Caco-2 (cell line): ENCODE data around the gene ATG4C. TPM values are rescaled to one million over a fixed set of nuclear protein-coding genes. Genes with fewer than 3 reads are reported as not detected.

Source experiments
- BruUV-seq: library from RNA; stranded (reverse); fragments of 400-500 nt; replicated peaks from 2 replicates; lab custom pipeline; 2021; lab: Mats Ljungman, UMichigan
- CTCF ChIA-PET: fragments of 300-600 bp; sonication (Branson Sonifier 250); formaldehyde crosslinking; loops from one replicate; lab custom pipeline; 2022; ENCODE audit warnings: antibody characterized with exemption; lab: Charles Lee
- POLR2A ChIA-PET: fragments of 300-600 bp; sonication (Branson Sonifier 250); formaldehyde crosslinking; loops from one replicate; lab custom pipeline; 2022; ENCODE audit warnings: antibody characterized with exemption; lab: Charles Lee
- DNase-seq, 2 experiments: peaks; one replicate each; pipeline versions ENCODE4 v3.0.0 to v3.0.0-alpha.2; 2020 to 2022
- H3K27me3 ChIP-seq: replicated peaks from 2 replicates; pipeline ENCODE4 v1.6.0; 2011; ENCODE audit warnings: low read length; ENCODE audit not compliant: control insufficient read depth, insufficient read depth
- H3K36me3 ChIP-seq: 2 replicates; pipeline ENCODE4 v1.5.1; 2011; ENCODE audit warnings: low read length; ENCODE audit not compliant: control insufficient read depth, insufficient read depth
- H3K4me1 ChIP-seq: fragments of 250-450 bp; sonication (Bioruptor Pico); 2 replicates; pipeline ENCODE4 v1.5.1; 2020; ENCODE audit warnings: mild to moderate bottlenecking
- H3K4me3 ChIP-seq: 2 replicates; pipeline ENCODE4 v1.5.1; 2011; ENCODE audit warnings: low read depth, mild to moderate bottlenecking, control low read depth, low read length
- H3K9me3 ChIP-seq: fragments of 250-450 bp; sonication (Bioruptor Pico); 2 replicates; pipeline ENCODE4 v1.5.1; 2020; ENCODE audit warnings: mild to moderate bottlenecking, moderate library complexity
- H3K27ac Mint-ChIP-seq: one replicate; pipeline ENCODE4 v1.8.0; 2022; ENCODE audit warnings: mixed read lengths; ENCODE audit not compliant: unreplicated experiment
- H3K27me3 Mint-ChIP-seq: one replicate; pipeline ENCODE4 v1.8.0; 2022; ENCODE audit warnings: mixed read lengths; ENCODE audit not compliant: insufficient read depth, unreplicated experiment
- H3K36me3 Mint-ChIP-seq: one replicate; pipeline ENCODE4 v1.8.0; 2022; ENCODE audit warnings: mild to moderate bottlenecking, mixed read lengths; ENCODE audit not compliant: insufficient read depth, unreplicated experiment
- H3K4me1 Mint-ChIP-seq: one replicate; pipeline ENCODE4 v1.8.0; 2022; ENCODE audit warnings: low read depth, mixed read lengths; ENCODE audit not compliant: unreplicated experiment
- H3K4me3 Mint-ChIP-seq: one replicate; pipeline ENCODE4 v1.8.0; 2022; ENCODE audit warnings: mild to moderate bottlenecking, moderate library complexity, mixed read lengths; ENCODE audit not compliant: unreplicated experiment
- H3K9me3 Mint-ChIP-seq: one replicate; pipeline ENCODE4 v1.8.0; 2022; ENCODE audit warnings: mixed read lengths; ENCODE audit not compliant: unreplicated experiment
- intact Hi-C: fragments of 100-400 bp; cut with micrococcal nuclease; formaldehyde crosslinking; loops from one replicate; pipeline ENCODE4 v1.10.0; 2022; ENCODE audit not compliant: unreplicated experiment
- total RNA-seq: library from RNA; stranded (reverse); gene quantifications from 2 replicates; pipeline ENCODE4 v1.2.3, GENCODE V29; 2022
- TF ChIP-seq, protein P1 (sequence below), 2 experiments: fragments of 200-600 bp in 1 of 2; IDR thresholded peaks; 1 replicate in 1 of 2; 2 replicates in 1 of 2; pipeline versions ENCODE4 v1.5.1 to v1.8.0; 2011 to 2022; ENCODE audit warnings: antibody characterized with exemption in 1 of 2, control low read depth in 1 of 2, inconsistent platforms in 1 of 2, low read depth in 1 of 2, low read length in 1 of 2, mild to moderate bottlenecking in 1 of 2, moderate library complexity in 1 of 2; ENCODE audit not compliant: insufficient read depth in 1 of 2, severe bottlenecking in 1 of 2, unreplicated experiment in 1 of 2

The ATG4C gene
- total RNA-seq, 1 experiment from 2014 or later: 7.4 TPM

DNA sequence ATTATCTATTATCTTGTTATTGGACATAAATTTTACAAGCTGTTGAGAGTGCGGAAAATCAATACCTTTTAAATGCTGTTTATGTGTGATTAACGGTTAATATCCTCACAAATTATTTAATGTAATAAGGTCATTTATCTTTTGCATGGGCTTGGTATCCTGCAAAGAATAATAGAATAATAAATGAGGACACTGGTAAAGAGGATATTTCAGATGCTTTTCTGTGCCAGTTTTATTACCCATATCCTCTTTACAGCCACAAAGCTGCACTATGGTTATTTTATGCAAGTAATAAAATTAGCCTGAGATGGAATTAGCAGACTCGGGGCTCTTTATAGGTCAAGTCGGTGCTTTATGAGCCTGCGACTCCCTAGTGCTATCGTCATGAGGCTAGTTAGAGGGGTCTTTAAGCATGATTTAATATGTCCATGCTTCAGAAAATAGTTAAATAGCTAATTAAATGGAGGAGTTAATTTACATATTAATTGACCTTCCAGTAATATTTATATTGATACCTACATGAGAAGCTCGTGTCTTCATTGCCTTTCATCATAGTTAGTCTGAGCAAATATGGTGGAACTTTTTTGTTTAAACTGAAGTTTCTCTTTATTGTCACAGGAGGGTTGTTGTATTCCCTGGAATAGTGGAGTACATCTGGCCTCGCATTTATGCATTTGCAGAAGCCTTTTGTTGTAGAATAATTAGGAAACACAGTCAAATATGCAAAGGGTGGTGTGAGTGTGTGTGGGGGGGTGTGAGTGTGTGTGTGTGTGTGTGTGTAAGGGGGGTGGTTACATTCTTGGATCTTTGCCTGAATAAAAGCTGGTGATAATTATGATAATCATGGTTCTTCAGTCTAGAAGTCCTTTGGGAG lies 120.3 kb downstream of the ATG4C start:
- Histone ChIP-seq H3K9me3 (no peaks in the 10 kb centered on the region), H3K36me3 (no peaks in the 10 kb centered on the region), H3K27me3 (no peaks in the 10 kb centered on the region), H3K4me3 (no peak overlapping the region), H3K4me1 (no peaks in the 10 kb centered on the region)
- no peak for DNase-seq
- intact Hi-C loops: loop anchor here (10.0 kb wide), 1 partner anchor 59 kb away; no protein-coding TSS in a partner anchor
- BruUV-seq: no TSS peak
- Mint-ChIP-seq H3K4me3 (no peak overlapping the region), H3K9me3 (no peaks in the 10 kb centered on the region), H3K4me1 (no peaks in the 10 kb centered on the region), H3K27me3 (no peaks in the 10 kb centered on the region), H3K27ac (no peak overlapping the region), H3K36me3 (no peaks in the 10 kb centered on the region)
- TF ChIP-seq, protein P1, sequence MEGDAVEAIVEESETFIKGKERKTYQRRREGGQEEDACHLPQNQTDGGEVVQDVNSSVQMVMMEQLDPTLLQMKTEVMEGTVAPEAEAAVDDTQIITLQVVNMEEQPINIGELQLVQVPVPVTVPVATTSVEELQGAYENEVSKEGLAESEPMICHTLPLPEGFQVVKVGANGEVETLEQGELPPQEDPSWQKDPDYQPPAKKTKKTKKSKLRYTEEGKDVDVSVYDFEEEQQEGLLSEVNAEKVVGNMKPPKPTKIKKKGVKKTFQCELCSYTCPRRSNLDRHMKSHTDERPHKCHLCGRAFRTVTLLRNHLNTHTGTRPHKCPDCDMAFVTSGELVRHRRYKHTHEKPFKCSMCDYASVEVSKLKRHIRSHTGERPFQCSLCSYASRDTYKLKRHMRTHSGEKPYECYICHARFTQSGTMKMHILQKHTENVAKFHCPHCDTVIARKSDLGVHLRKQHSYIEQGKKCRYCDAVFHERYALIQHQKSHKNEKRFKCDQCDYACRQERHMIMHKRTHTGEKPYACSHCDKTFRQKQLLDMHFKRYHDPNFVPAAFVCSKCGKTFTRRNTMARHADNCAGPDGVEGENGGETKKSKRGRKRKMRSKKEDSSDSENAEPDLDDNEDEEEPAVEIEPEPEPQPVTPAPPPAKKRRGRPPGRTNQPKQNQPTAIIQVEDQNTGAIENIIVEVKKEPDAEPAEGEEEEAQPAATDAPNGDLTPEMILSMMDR (IDR thresholded peaks at IDR 0.05; ENCODE audit: insufficient read depth in 1 of 2, low read depth in 1 of 2, low read length in 1 of 2, severe bottlenecking in 1 of 2, unreplicated experiment in 1 of 2): no peak
- ChIA-PET CTCF (no interaction called here), POLR2A (no interaction called here)

GRCh38 chr1:62904856-62905225 lies 120.9 kb downstream of the ATG4C start:
- CTCF ChIA-PET: no interaction called here

GRCh38 chr1:62905309-62905708 lies 121.4 kb downstream of the ATG4C start:
- TF ChIP-seq, protein P1 (IDR thresholded peaks at IDR 0.05; ENCODE audit: insufficient read depth in 1 of 2, low read depth in 1 of 2, low read length in 1 of 2, severe bottlenecking in 1 of 2, unreplicated experiment in 1 of 2): no peak
- Histone ChIP-seq H3K27me3 (no peaks in the 10 kb centered on the region), H3K36me3 (no peaks in the 10 kb centered on the region), H3K4me1 (no peaks in the 10 kb centered on the region), H3K9me3 (no peaks in the 10 kb centered on the region), H3K4me3 (no peak overlapping the region)
- H3K4me3 Mint-ChIP-seq: no peak overlapping the region
- H3K27me3 Mint-ChIP-seq: no peaks in the 10 kb centered on the region
- no peaks in the 10 kb centered on the region for H3K9me3 Mint-ChIP-seq
- DNase-seq: no peak
- H3K36me3 Mint-ChIP-seq: no peaks in the 10 kb centered on the region
- H3K4me1 Mint-ChIP-seq: no peaks in the 10 kb centered on the region
- POLR2A ChIA-PET: no interaction called here
- CTCF ChIA-PET: no interaction called here
- BruUV-seq: no TSS peak
- no peak overlapping the region for H3K27ac Mint-ChIP-seq
- intact Hi-C loops: loop anchor here (10.0 kb wide), 1 partner anchor 61 kb away; no protein-coding TSS in a partner anchor

More at GRCh38 chr1:62904856-62905225, 120.9 kb downstream of the ATG4C start:
- no peak overlapping the region for H3K4me3 Mint-ChIP-seq
- H3K27me3 Mint-ChIP-seq: no peaks in the 10 kb centered on the region
- POLR2A ChIA-PET: no interaction called here
- Histone ChIP-seq H3K27me3 (no peaks in the 10 kb centered on the region), H3K36me3 (no peaks in the 10 kb centered on the region), H3K9me3 (no peaks in the 10 kb centered on the region), H3K4me1 (no peaks in the 10 kb centered on the region), H3K4me3 (no peak overlapping the region)
- BruUV-seq: no TSS peak
- no peaks in the 10 kb centered on the region for H3K36me3 Mint-ChIP-seq
- DNase-seq: no peak
- TF ChIP-seq, protein P1 (IDR thresholded peaks at IDR 0.05; ENCODE audit: insufficient read depth in 1 of 2, low read depth in 1 of 2, low read length in 1 of 2, severe bottlenecking in 1 of 2, unreplicated experiment in 1 of 2): no peak
- no peaks in the 10 kb centered on the region for H3K4me1 Mint-ChIP-seq
- H3K27ac Mint-ChIP-seq: no peak overlapping the region
- intact Hi-C loops: loop anchor here (10.0 kb wide), 1 partner anchor 60 kb away; no protein-coding TSS in a partner anchor
- H3K9me3 Mint-ChIP-seq: no peaks in the 10 kb centered on the region
